ENCODE results near the gene ZNF644.

The ZNF644 gene

DNA sequence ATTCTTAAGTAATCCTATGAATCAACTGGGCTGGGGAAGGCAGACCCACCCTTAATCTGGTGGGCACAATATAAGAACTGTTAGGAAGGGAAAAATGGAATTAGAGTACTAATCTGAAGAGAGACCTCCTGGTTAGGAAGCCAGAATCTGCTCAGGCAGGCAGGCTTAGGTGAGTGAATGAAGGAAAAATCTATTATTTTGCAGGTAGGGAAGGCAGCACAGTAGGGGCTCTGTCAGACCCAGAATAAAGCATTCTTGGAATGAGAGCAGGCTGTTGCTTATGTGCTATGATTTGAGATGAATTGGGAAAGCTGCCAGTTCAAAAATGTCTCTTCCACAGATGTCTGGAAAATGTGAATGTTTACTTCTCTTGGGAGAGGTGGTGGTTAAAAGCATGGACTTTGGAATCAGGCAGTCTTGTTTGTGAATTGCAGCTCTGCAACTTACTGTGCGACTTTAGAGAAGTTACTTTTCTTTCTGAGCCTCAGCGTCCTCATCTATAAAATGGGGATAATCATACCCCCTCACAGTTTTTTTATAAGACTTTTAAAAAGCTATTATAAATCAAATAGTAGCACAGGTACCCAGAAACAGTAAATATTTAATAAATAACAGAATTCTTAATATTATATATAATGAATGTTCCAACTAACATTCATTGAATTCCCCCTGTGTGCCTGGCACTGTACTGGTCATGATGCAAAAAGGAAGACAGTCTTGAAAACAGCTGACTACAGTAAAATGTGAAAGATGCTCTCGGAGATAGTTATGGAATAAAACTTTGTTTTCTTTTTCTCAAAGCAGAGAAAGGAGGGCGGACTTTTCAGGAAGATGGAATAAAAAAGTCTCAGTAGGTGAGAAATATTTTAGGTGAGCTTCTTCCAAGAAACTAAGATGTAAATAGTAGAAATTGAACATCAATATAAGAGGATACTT, 15.3 kb upstream of the ZNF644 start:
- H3K4me3 ChIP-seq (ENCODE audit: low read length), result no peak overlapping the region
- TF ChIP-seq CTCF (IDR thresholded peaks at IDR 0.05; ENCODE audit: insufficient read depth, low read depth, low read length, missing control alignments), result no peak
- no peak for DNase-seq (ENCODE audit: low read depth)

- no peak overlapping the region for H3K4me3 ChIP-seq (ENCODE audit: low read length)
- no peak for TF ChIP-seq CTCF (IDR thresholded peaks at IDR 0.05; ENCODE audit: insufficient read depth, low read depth, low read length, missing control alignments)
- DNase-seq (ENCODE audit: low read depth), result no peak
Observed at GRCh38 chr1:91032349-91032748, 10.5 kb upstream of the ZNF644 start.

GRCh38 chr1:91031081-91031480, 9.2 kb upstream of the ZNF644 start:
- no peak for TF ChIP-seq CTCF (IDR thresholded peaks at IDR 0.05; ENCODE audit: insufficient read depth, low read depth, low read length, missing control alignments)
- no peak overlapping the region for H3K4me3 ChIP-seq (ENCODE audit: low read length)
- no peak for DNase-seq (ENCODE audit: low read depth)

DNA sequence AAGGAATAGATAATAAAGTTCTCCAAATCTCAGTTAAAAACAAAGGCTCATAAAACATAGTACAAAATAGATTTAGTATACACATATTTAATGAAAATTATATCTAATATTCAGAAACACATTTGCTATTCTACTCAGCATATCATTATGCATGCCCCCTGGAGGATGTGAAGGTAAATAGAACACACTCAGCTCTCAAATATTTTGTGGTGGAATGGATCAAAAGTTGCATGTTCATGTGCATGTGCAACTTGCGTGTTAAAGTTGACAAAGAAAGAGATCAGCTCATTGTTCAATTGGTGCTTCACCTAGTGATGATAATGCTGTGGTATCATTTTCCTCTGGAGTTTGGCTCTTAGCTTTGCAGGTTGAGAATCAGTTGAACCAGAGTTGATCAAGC, 4.9 kb upstream of the ZNF644 start:
- H3K4me3 ChIP-seq (ENCODE audit: low read length), result no peak overlapping the region
- TF ChIP-seq CTCF (IDR thresholded peaks at IDR 0.05; ENCODE audit: insufficient read depth, low read depth, low read length, missing control alignments), result peak; percentile 32
- DNase-seq (ENCODE audit: low read depth), result peak; percentile 50

GRCh38 chr1:91026320-91026719, 4.5 kb upstream of the ZNF644 start:
- no peak for DNase-seq (ENCODE audit: low read depth)
- no peak for TF ChIP-seq CTCF (IDR thresholded peaks at IDR 0.05; ENCODE audit: insufficient read depth, low read depth, low read length, missing control alignments)
- no peak overlapping the region for H3K4me3 ChIP-seq (ENCODE audit: low read length)

DNA sequence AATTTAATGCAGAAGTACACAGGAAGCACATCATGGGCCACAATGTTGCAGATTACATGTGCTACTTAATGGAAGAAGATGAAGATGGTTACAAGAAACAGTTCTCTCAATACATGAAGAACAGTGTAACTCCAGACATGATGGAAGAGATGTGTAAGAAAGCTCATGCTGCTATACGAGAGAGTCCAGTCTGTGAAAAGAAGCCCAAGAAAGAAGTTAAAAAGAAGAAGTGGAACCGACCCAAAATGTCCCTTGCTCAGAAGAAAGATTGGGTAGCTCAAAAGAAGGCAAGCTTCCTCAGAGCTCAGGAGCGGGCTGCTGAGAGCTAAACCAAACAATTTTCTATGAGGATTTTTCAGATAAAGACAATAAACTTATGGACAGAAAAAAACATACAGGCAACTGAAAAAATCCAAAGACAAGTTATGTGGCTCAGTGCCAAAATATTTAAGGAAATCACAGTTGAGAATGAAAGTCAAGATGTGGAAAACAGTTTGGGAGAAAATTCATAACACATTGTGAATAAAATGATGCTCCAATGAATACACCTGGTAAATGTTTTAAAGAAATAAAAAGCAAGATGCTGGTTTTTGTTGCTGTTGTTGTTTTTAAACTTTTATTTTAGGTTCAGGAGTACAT, 2.8 kb upstream of the ZNF644 start:
- no peak for DNase-seq (ENCODE audit: low read depth)
- no peak for TF ChIP-seq CTCF (IDR thresholded peaks at IDR 0.05; ENCODE audit: insufficient read depth, low read depth, low read length, missing control alignments)
- H3K4me3 ChIP-seq (ENCODE audit: low read length), result no peak overlapping the region

Data from epithelial cell of esophagus (primary cell).